ENCODE measurements around the gene DCAF12.

Gene DCAF12

GRCh38 chr9:34126207-34127034 is at the start of gene DCAF12:
Gene DCAF12, minus strand, starts transcription at chr9:34126698. Its CDS starts 267 bp downstream, at chr9:34126431.
- peak; percentile 93 for ATAC-seq
- TF ChIP-seq ZC3H10 (CRISPR knock-in tag; IDR thresholded peaks at IDR 0.05) = no peak
- TF ChIP-seq RARB (CRISPR knock-in tag; IDR thresholded peaks at IDR 0.05) = no peak
- TF ChIP-seq, protein P1, sequence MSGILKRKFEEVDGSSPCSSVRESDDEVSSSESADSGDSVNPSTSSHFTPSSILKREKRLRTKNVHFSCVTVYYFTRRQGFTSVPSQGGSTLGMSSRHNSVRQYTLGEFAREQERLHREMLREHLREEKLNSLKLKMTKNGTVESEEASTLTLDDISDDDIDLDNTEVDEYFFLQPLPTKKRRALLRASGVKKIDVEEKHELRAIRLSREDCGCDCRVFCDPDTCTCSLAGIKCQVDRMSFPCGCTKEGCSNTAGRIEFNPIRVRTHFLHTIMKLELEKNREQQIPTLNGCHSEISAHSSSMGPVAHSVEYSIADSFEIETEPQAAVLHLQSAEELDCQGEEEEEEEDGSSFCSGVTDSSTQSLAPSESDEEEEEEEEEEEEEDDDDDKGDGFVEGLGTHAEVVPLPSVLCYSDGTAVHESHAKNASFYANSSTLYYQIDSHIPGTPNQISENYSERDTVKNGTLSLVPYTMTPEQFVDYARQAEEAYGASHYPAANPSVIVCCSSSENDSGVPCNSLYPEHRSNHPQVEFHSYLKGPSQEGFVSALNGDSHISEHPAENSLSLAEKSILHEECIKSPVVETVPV (CRISPR knock-in tag; IDR thresholded peaks at IDR 0.05) = no peak
- no peak for TF ChIP-seq GLIS3 (CRISPR knock-in tag; IDR thresholded peaks at IDR 0.05)
- no peak for TF ChIP-seq ZNF70 (CRISPR knock-in tag; IDR thresholded peaks at IDR 0.05)
- no peak for TF ChIP-seq ZFP3 (CRISPR knock-in tag; IDR thresholded peaks at IDR 0.05)
- TF ChIP-seq ZFP30 (CRISPR knock-in tag; IDR thresholded peaks at IDR 0.05) = no peak
- no peak for TF ChIP-seq ARNTL (CRISPR knock-in tag; IDR thresholded peaks at IDR 0.05; ENCODE audit: borderline replicate concordance, low read depth)
- no peak for TF ChIP-seq TSHZ2 (CRISPR knock-in tag; IDR thresholded peaks at IDR 0.05)

- TF ChIP-seq TOX (CRISPR knock-in tag; IDR thresholded peaks at IDR 0.05; ENCODE audit: borderline replicate concordance) (no peak), ZC3H10 (CRISPR knock-in tag; IDR thresholded peaks at IDR 0.05) (no peak), ZFP30 (CRISPR knock-in tag; IDR thresholded peaks at IDR 0.05) (no peak), ZNF8 (CRISPR knock-in tag; IDR thresholded peaks at IDR 0.05) (no peak), TCF4 (CRISPR knock-in tag; IDR thresholded peaks at IDR 0.05; ENCODE audit: borderline replicate concordance) (no peak), ZNF565 (CRISPR knock-in tag; conservative IDR thresholded peaks at IDR 0.05; ENCODE audit: low read depth) (no peak), GLIS3 (CRISPR knock-in tag; IDR thresholded peaks at IDR 0.05) (no peak), ZNF70 (CRISPR knock-in tag; IDR thresholded peaks at IDR 0.05) (no peak), PPARA (CRISPR knock-in tag; IDR thresholded peaks at IDR 0.05; ENCODE audit: borderline replicate concordance) (no peak), CSDC2 (CRISPR knock-in tag; IDR thresholded peaks at IDR 0.05) (no peak), TSHZ2 (CRISPR knock-in tag; IDR thresholded peaks at IDR 0.05) (no peak)
- TF ChIP-seq, protein P2, sequence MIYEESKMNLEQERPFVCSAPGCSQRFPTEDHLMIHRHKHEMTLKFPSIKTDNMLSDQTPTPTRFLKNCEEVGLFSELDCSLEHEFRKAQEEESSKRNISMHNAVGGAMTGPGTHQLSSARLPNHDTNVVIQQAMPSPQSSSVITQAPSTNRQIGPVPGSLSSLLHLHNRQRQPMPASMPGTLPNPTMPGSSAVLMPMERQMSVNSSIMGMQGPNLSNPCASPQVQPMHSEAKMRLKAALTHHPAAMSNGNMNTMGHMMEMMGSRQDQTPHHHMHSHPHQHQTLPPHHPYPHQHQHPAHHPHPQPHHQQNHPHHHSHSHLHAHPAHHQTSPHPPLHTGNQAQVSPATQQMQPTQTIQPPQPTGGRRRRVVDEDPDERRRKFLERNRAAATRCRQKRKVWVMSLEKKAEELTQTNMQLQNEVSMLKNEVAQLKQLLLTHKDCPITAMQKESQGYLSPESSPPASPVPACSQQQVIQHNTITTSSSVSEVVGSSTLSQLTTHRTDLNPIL (CRISPR knock-in tag; IDR thresholded peaks at IDR 0.05; ENCODE audit: low read depth) = no peak
- ATAC-seq = no peak
Observed at GRCh38 chr9:34176089-34176488, 49.6 kb upstream of the DCAF12 start.

- no peak for TF ChIP-seq ZNF565 (CRISPR knock-in tag; conservative IDR thresholded peaks at IDR 0.05; ENCODE audit: low read depth)
- TF ChIP-seq ARNTL (CRISPR knock-in tag; IDR thresholded peaks at IDR 0.05; ENCODE audit: borderline replicate concordance, low read depth) = no peak
- TF ChIP-seq CSDC2 (CRISPR knock-in tag; IDR thresholded peaks at IDR 0.05) = no peak
- no peak for TF ChIP-seq ZNF8 (CRISPR knock-in tag; IDR thresholded peaks at IDR 0.05)
- no peak for ATAC-seq
Observed at GRCh38 chr9:34171753-34172535, 45.4 kb upstream of the DCAF12 start.

All from SK-N-SH treated with all-trans-retinoic acid at 6 μM for 48 hours (cell line).